HG03108 (cell line): ENCODE results near the gene TMSB10.
"Not testable (repeated sequence)": the region's sequence is repeated elsewhere in the genome, so short reads cannot be mapped to it uniquely, and the experiment has no call there.

Experiments
- ATAC-seq: cut with Tn5 transposase; IDR thresholded peaks from one replicate; pipeline ENCODE4 v1.9.1; 2021; ENCODE audit warnings: moderate library complexity; ENCODE audit not compliant: unreplicated experiment

TMSB10 gene

DNA sequence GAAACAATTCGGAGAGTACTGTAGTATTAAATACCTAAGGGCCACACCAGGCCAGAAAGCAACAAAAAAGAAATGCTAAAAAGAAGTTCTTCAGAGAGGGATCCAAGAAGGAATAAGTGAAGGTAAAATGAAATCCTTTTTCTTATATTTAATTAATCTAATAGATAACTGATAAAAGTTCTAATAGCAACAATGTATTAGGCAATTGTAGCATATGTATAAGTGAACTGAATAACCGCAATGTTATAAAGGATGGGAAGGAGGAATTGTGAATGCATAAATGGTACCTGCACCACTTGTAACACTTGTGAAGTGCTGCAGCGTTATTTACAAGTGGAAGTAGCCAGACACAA is 21.8 kb downstream of the TMSB10 start:
- ATAC-seq: no peak

GRCh38 chr2:84931384-84931821 is 25.9 kb downstream of the TMSB10 start:
- peak; percentile 57 for ATAC-seq

- peak; percentile 32 for ATAC-seq
Observed at GRCh38 chr2:84938194-84938879, 32.9 kb downstream of the TMSB10 start.

- peak; percentile 79 for ATAC-seq
Observed at GRCh38 chr2:84939426-84940087, 34.1 kb downstream of the TMSB10 start.

GRCh38 chr2:84940088-84940470 is 34.6 kb downstream of the TMSB10 start:
- ATAC-seq: no peak

DNA sequence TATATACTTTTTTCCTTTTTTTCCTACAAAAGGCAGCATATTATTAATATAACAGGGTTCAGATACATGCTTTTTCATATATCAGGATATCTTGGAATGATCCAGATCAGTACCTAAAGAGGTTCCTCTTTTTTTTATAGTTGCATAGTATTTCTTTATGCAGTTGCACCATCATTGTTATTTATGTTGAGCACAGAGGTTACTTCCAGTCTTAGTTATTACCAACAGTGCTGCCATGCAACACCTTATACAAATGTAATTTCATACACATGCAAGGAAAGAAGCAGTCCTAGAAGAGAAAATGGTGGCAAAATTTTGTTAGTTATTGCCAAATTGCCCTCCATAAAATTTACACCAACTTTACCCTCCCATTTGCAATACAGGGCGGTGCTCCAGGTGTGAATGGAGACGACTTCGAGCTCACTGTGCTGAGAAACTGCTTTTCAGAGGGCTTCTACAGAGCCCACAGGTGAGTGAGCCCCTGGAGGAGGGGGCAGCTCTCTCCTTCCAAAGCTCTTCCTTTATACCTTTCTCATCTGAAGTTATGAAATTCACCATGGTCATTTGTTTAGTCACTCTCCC is 35.5 kb downstream of the TMSB10 start:
- no peak for ATAC-seq

DNA sequence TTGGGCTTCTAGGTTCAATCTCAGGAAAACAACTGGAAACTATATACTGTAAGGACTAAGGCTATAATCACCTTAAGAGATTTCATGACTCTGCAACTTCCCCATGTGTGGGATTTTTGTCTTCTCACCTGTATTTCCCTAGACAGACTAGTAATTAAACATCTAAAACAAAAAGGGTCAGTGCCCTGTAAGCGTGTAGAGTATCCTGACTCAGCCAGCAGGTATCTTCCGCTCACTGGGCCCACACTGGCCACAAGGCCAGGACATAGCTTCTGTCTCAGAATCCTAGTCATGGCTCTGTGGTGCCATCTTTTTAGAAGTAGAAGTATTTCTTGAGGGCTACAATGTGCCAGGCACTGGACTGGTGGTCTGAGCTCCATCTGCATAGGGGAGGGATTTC is 36.7 kb downstream of the TMSB10 start:
- no peak for ATAC-seq

DNA sequence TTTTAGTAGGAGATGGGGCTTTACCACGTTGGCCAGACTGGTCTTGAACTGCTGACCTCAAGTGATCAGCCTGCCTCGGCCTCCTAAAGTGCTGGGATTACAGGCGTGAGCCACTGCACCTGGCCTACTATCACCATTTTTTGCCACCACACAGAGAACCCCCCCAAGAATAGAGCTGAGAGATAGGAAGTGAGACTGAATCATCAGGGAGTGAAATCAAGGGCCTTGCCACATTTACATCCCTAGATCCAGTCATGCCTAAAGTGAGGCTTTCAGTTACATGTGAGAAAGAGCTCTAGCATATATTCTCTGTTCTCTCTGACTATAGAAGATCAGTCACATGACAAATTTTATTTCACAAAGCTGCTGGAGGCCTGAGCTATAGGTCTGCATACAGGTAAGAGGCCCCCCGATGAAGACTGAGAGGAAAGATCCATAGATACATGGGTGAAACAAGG is 37.5 kb downstream of the TMSB10 start:
- peak; percentile 20 for ATAC-seq

GRCh38 chr2:84944295-84944909 is 38.9 kb downstream of the TMSB10 start:
- ATAC-seq: no peak

DNA sequence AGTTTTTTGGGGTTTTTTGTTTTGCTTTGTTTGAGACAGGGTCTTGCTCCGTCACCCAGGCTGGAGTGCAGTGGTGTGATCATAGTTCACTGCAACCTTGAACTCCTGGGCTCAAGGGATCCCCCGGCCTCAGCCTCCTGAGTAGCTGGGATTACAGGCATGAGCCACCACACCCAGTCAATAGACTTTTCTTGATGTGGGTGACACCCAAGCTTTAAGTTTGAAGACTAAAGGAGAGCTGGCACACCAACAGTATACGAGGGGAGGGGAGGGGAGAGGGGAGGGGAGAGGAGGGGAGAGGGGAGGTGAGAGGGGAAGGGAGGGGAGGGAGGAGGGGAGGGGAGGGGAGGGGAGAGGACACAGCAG is 40.4 kb downstream of the TMSB10 start:
- not testable (repeated sequence) for ATAC-seq

- peak; percentile 62 for ATAC-seq
Observed at GRCh38 chr2:84946204-84947009, 41.0 kb downstream of the TMSB10 start.

DNA sequence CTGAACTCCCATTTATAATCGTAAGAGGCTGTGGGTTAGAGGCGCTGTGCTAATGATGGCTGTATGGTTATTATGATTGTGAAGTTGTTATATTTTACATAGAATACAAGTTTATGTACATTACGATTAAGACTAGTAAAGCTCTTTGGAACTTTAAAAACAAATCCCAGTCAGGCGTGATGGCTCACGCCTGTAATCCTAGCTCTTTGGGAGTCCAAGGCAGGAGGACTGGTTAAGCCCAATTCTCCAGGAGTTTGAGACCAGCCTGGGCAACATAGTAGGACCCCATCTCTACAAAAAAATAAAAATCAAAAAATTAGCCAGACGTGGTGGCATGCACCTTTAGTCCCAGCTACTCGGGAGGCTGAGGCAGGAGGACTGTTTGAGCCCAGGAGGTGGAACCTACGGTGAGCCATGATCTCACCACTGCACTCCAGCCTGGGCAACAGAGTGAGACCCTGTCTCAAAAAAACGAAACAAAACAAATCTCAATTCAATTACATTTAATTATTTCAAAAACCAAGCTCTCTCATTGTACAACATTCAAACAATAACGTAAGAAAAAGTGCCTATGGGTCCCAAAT is 41.6 kb downstream of the TMSB10 start:
- no peak for ATAC-seq

DNA sequence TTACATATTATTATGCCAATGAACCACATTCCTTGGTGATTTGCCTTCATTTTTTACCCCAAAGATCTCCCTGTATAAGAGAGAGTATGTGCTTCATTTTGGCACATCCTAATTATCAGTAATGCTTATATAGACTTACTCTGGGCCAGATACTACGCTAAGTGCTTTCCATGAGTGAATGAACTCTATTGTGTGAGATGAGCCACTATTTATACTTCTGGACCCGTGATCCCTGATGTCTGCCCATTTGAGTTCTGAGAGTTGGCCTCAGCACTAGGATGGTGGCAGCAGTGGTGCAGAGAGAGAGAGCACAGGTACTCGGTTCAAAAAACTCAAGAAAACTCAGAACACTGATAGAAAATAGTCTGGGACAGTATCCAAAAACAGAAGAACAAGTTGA is 48.1 kb downstream of the TMSB10 start:
- ATAC-seq: no peak

- no peak for ATAC-seq
Observed at GRCh38 chr2:84954329-84954728, 48.9 kb downstream of the TMSB10 start.
